GM12874 (cell line): Measurements from ENCODE around the gene ZNF25.

Experiments used
- TF ChIP-seq, protein P1 (sequence below): IDR thresholded peaks from 2 replicates; pipeline ENCODE4 v1.5.1; 2011; ENCODE audit warnings: low read depth, mild to moderate bottlenecking, control low read depth, low read length, moderate library complexity; ENCODE audit not compliant: insufficient read depth

Gene ZNF25

DNA sequence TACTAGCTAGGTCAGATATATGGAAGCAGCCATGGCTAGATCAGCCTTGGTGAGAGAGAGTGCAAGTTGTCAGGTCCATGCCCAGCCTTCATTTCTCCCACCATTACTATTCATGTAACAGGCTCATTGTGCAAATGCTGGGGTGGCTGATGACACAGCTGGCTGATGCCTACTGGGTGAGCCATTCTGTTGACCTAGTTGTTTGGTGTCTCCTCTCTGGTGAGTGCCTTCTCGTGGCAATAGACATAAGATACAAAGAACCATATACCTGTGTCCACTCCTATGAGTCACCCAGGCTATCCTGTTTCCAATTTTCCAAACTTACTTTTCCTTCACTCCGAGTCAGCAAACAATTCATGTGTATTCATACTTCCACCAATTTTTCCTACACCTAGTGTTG is 46.0 kb downstream of the ZNF25 start:
- TF ChIP-seq, protein P1, sequence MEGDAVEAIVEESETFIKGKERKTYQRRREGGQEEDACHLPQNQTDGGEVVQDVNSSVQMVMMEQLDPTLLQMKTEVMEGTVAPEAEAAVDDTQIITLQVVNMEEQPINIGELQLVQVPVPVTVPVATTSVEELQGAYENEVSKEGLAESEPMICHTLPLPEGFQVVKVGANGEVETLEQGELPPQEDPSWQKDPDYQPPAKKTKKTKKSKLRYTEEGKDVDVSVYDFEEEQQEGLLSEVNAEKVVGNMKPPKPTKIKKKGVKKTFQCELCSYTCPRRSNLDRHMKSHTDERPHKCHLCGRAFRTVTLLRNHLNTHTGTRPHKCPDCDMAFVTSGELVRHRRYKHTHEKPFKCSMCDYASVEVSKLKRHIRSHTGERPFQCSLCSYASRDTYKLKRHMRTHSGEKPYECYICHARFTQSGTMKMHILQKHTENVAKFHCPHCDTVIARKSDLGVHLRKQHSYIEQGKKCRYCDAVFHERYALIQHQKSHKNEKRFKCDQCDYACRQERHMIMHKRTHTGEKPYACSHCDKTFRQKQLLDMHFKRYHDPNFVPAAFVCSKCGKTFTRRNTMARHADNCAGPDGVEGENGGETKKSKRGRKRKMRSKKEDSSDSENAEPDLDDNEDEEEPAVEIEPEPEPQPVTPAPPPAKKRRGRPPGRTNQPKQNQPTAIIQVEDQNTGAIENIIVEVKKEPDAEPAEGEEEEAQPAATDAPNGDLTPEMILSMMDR: no peak

DNA sequence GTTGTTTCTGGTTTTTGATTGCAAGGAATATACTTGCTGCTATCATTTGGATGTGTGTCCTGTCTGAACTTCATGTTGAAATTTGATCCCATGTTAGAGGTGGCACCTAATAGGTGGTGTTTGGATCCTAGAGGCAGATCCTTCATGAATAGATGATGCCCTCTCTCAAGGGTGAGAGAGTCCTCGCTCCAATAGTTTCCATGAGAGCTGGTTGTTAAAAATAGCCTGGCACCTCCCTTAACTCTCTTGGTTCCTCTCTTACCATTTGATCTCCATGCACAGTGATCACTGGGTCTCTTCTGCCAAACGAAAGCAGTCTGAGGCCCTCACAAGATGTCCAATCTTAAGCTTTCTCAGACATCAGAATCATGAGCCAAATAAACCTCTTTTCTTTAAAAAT is 70.1 kb downstream of the ZNF25 start:
- TF ChIP-seq, protein P1: no peak
